GM12891 (cell line): Measurements from ENCODE around the gene ADARB1.

ENCODE experiments used
- POLR2A ChIP-seq: IDR thresholded peaks from 2 replicates; pipeline ENCODE4 v1.6.1; 2011; ENCODE audit warnings: low read depth, low read length, control low read depth
- POLR2AphosphoS5 ChIP-seq: IDR thresholded peaks from 2 replicates; pipeline ENCODE4 v1.6.1; 2011; ENCODE audit warnings: low read depth, low read length, control low read depth

DNA sequence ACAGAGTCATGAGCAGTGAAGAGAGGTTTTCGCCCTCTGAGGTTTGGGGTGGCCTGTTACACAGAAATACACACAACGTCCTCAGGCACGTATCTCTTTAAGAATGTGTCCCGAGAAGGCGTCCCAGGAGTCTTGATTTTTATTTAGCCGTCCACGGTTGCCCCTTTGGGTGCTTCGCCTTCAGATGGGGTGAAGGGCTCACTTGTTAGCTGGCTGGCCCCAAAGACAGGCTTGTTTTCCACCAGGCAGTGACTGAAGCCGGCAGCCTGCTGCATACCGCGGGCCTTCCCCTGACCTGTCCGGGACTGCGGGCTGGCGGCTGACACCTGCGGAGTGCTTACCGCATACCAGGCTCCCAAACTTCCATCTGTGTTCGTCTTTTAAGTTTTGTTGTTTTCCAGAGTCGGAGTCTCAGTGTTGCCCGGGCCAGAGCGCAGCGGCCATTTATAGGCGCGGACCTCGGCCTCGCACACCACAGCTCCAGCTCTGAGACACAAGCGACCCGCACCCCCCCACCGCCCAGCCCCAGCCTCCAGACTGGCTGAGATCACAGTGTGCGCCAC is 1.6 kb upstream of the ADARB1 start:
- TF ChIP-seq POLR2A (no peak), POLR2AphosphoS5 (no peak)
